ENCODE measurements around the gene GRIK2.
"Not testable (repeated sequence)": the region's sequence is repeated elsewhere in the genome, so short reads cannot be mapped to it uniquely, and the experiment has no call there.

Gene GRIK2

GRCh38 chr6:101544286-101544685 is 150.8 kb downstream of the GRIK2 start:
- no peak for DNase-seq

- no peak for DNase-seq
These were observed 151.7 kb downstream of the GRIK2 start for GRCh38 chr6:101545191-101545590.

- DNase-seq: no peak
These were observed 156.9 kb downstream of the GRIK2 start for GRCh38 chr6:101550451-101550850.

- no peak for DNase-seq
These were observed 160.7 kb downstream of the GRIK2 start for GRCh38 chr6:101554231-101554630.

GRCh38 chr6:101558712-101559111 is 165.2 kb downstream of the GRIK2 start:
- no peak for DNase-seq

GRCh38 chr6:101572627-101573026 is 179.1 kb downstream of the GRIK2 start:
- DNase-seq: no peak

- no peak for DNase-seq
These were observed 183.6 kb downstream of the GRIK2 start for GRCh38 chr6:101577091-101577490.

GRCh38 chr6:101578306-101578705 is 184.8 kb downstream of the GRIK2 start:
- no peak for DNase-seq

GRCh38 chr6:101582792-101583191 is 189.3 kb downstream of the GRIK2 start:
- no peak for DNase-seq

- no peak for DNase-seq
These were observed 192.0 kb downstream of the GRIK2 start for GRCh38 chr6:101585501-101585900.

- no peak for DNase-seq
These were observed 194.8 kb downstream of the GRIK2 start for GRCh38 chr6:101588343-101588742.

GRCh38 chr6:101595276-101595675 is 201.8 kb downstream of the GRIK2 start:
- DNase-seq: no peak

GRCh38 chr6:101597693-101598092 is 204.2 kb downstream of the GRIK2 start:
- DNase-seq: no peak

- no peak for DNase-seq
These were observed 211.9 kb downstream of the GRIK2 start for GRCh38 chr6:101605426-101605825.

GRCh38 chr6:101605874-101606273 is 212.4 kb downstream of the GRIK2 start:
- no peak for DNase-seq

GRCh38 chr6:101607111-101607690 is 213.7 kb downstream of the GRIK2 start:
- DNase-seq: no peak

GRCh38 chr6:101608703-101609102 is 215.2 kb downstream of the GRIK2 start:
- no peak for DNase-seq

GRCh38 chr6:101613556-101613955 is 220.0 kb downstream of the GRIK2 start:
- DNase-seq: no peak

GRCh38 chr6:101614774-101615173 is 221.3 kb downstream of the GRIK2 start:
- DNase-seq: peak in 1 of 3 donors; percentile 2

- DNase-seq: no peak
These were observed 232.8 kb downstream of the GRIK2 start for GRCh38 chr6:101626269-101626668.

- DNase-seq: no peak
These were observed 237.4 kb downstream of the GRIK2 start for GRCh38 chr6:101630941-101631340.

- DNase-seq: no peak
These were observed 239.6 kb downstream of the GRIK2 start for GRCh38 chr6:101633081-101633480.

GRCh38 chr6:101638865-101639264 is 245.4 kb downstream of the GRIK2 start:
- not testable (repeated sequence) for DNase-seq

GRCh38 chr6:101640131-101640530 is 246.6 kb downstream of the GRIK2 start:
- DNase-seq: no peak

GRCh38 chr6:101645770-101646169 is 252.3 kb downstream of the GRIK2 start:
- DNase-seq: no peak
